ENCODE data around the gene SLC31A2. TPM values are rescaled to one million over a fixed set of nuclear protein-coding genes. Genes with fewer than 3 reads are reported as not detected.
A peak's percentile ranks its signal among the peaks of the same experiment; 100 is the strongest.

SLC31A2 gene
- total and polyA plus RNA-seq, 3 donors from 2014 or later: 38.8 to 42.4 (median 40.3) TPM

DNA sequence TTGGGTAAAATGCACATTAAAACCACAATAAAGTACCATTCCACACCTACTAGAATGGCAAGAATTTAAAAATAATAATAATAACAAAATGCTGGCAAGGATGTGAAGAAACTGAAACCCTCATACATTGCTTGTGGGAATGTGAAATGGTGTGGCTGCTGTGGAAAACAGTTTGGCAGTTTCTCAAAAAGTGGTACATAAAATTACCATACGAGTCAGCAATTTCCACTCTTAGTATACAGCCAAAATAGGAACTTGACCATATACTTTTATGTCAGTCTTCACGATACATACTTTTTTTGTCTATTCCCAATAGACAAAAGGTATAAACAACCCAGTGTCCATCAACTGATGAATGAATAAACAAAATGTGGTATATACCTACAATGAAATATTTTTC is 54.6 kb downstream of the SLC31A2 start:
- Histone ChIP-seq H3K4me1 (no peaks in the 10 kb centered on the region), H3K27ac (no peak overlapping the region), H3K4me3 (no peak overlapping the region), H3K9me3 (no peaks in the 10 kb centered on the region), H3K36me3 (ENCODE audit: low read depth, missing control alignments) (no peaks in the 10 kb centered on the region), H3K27me3 (no peaks in the 10 kb centered on the region)
- TF ChIP-seq, protein P1, sequence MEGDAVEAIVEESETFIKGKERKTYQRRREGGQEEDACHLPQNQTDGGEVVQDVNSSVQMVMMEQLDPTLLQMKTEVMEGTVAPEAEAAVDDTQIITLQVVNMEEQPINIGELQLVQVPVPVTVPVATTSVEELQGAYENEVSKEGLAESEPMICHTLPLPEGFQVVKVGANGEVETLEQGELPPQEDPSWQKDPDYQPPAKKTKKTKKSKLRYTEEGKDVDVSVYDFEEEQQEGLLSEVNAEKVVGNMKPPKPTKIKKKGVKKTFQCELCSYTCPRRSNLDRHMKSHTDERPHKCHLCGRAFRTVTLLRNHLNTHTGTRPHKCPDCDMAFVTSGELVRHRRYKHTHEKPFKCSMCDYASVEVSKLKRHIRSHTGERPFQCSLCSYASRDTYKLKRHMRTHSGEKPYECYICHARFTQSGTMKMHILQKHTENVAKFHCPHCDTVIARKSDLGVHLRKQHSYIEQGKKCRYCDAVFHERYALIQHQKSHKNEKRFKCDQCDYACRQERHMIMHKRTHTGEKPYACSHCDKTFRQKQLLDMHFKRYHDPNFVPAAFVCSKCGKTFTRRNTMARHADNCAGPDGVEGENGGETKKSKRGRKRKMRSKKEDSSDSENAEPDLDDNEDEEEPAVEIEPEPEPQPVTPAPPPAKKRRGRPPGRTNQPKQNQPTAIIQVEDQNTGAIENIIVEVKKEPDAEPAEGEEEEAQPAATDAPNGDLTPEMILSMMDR (IDR thresholded peaks at IDR 0.05): no peak
- TF ChIP-seq POLR2A (IDR thresholded peaks at IDR 0.05): no peak
- no peak for DNase-seq
- intact Hi-C loops (cut with DNase I; ENCODE audit: low total_unique reads): no loop called here
- 89 to 91% methylated on average over 2 of the region's 2 CpGs for WGBS, 2 donors

DNA sequence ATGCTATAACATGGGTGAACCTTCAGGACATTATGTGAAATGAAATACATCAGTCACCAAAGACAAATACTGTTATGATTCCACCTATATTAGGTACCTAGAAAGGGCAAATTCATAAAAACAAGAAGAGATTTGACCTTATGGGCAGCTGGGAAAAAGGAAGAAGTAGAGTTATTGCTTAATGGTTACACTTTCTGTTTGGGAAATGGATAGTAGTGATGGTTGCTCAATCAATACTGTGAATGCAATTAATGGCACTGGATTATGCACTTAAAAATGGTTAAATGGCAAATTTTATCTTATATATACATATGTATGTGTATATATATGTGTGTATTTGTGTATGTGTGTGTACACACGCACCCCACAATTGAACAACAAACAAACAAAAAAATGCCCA is 55.1 kb downstream of the SLC31A2 start:
- intact Hi-C loops (cut with DNase I; ENCODE audit: low total_unique reads): no loop called here
- no peak for DNase-seq
- Histone ChIP-seq H3K4me3 (no peak overlapping the region), H3K36me3 (ENCODE audit: low read depth, missing control alignments) (no peaks in the 10 kb centered on the region), H3K4me1 (no peaks in the 10 kb centered on the region), H3K27ac (no peak overlapping the region), H3K27me3 (no peaks in the 10 kb centered on the region), H3K9me3 (no peaks in the 10 kb centered on the region)
- TF ChIP-seq, protein P1 (IDR thresholded peaks at IDR 0.05): no peak
- no peak for TF ChIP-seq POLR2A (IDR thresholded peaks at IDR 0.05)
- WGBS, 2 donors: 98 to 100% methylated on average over 1 of the region's 1 CpG

DNA sequence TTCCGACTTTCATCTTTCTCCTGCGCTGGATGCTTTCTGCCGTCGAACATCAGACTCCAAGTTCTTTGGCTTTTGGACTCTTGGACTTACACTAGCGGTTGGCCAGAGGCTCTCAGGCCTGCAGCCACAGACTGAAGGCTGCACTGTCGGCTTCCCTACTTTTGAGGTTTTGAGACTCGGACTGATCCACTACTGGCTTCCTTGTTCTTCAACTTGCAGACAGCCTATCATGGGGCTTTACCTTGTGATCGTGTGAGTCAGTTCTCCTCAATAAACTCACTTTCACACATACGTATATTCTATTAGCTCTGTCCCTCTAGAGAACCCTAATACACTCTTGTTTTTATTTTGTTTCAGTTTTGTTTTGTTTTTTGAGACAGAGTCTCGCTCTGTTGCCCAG is 60.0 kb downstream of the SLC31A2 start:
- intact Hi-C loops (cut with DNase I; ENCODE audit: low total_unique reads): no loop called here
- peak; percentile 25 for DNase-seq
- H3K9me3 ChIP-seq: no peaks in the 10 kb centered on the region
- H3K27me3 ChIP-seq: no peaks in the 10 kb centered on the region
- H3K4me1 ChIP-seq: no peaks in the 10 kb centered on the region
- 89 to 90% methylated on average over 10 of the region's 10 CpGs for WGBS, 2 donors
- H3K27ac ChIP-seq: no peak overlapping the region
- no peak overlapping the region for H3K4me3 ChIP-seq
- H3K36me3 ChIP-seq (ENCODE audit: low read depth, missing control alignments): no peaks in the 10 kb centered on the region
- no peak for TF ChIP-seq POLR2A (IDR thresholded peaks at IDR 0.05)
- TF ChIP-seq, protein P1 (IDR thresholded peaks at IDR 0.05): no peak

Other genes with a start within 250 kb of the SLC31A2 start
- gene ZNF883, start 138.8 kb upstream of the SLC31A2 start, total RNA-seq: 1 to 10 TPM; 8.6 to 8.9 TPM
- 2.8 TPM for gene ZNF883, start 138.8 kb upstream of the SLC31A2 start, polyA plus RNA-seq (ENCODE audit: insufficient read depth, low read depth, low replicate concordance)
- 1 to 10 TPM; 3.4 to 3.5 TPM for gene ZFP37, start 94.3 kb upstream of the SLC31A2 start, total RNA-seq
- 1.3 TPM for gene ZFP37, start 94.3 kb upstream of the SLC31A2 start, polyA plus RNA-seq (ENCODE audit: insufficient read depth, low read depth, low replicate concordance)
- gene FKBP15, start 70.3 kb downstream of the SLC31A2 start, total RNA-seq: 10 to 100 TPM; 23.1 to 23.5 TPM
- gene FKBP15, start 70.3 kb downstream of the SLC31A2 start, polyA plus RNA-seq (ENCODE audit: insufficient read depth, low read depth, low replicate concordance): 14.7 TPM
- gene SLC31A1, start 70.5 kb downstream of the SLC31A2 start, total RNA-seq: 10 to 100 TPM; 12.3 to 21.9 TPM
- gene SLC31A1, start 70.5 kb downstream of the SLC31A2 start, polyA plus RNA-seq (ENCODE audit: insufficient read depth, low read depth, low replicate concordance): 15.3 TPM
- 10 to 100 TPM; 17.9 to 19.8 TPM for gene CDC26, start 124.6 kb downstream of the SLC31A2 start, total RNA-seq
- 27.5 TPM for gene CDC26, start 124.6 kb downstream of the SLC31A2 start, polyA plus RNA-seq (ENCODE audit: insufficient read depth, low read depth, low replicate concordance)
- 10 to 100 TPM; 29.9 to 30.3 TPM for gene PRPF4, start 124.7 kb downstream of the SLC31A2 start, total RNA-seq
- gene PRPF4, start 124.7 kb downstream of the SLC31A2 start, polyA plus RNA-seq (ENCODE audit: insufficient read depth, low read depth, low replicate concordance): 27.3 TPM
- gene RNF183, start 152.4 kb downstream of the SLC31A2 start, total RNA-seq: 1 to 10 TPM; 1.7 to 1.9 TPM
- 7.5 TPM for gene RNF183, start 152.4 kb downstream of the SLC31A2 start, polyA plus RNA-seq (ENCODE audit: insufficient read depth, low read depth, low replicate concordance)
- gene WDR31, start 189.3 kb downstream of the SLC31A2 start, total RNA-seq: 10 to 100 TPM in 1 of 2 donors, 1 to 10 TPM in 1; 6.8 to 10.2 TPM
- 18.2 TPM for gene WDR31, start 189.3 kb downstream of the SLC31A2 start, polyA plus RNA-seq (ENCODE audit: insufficient read depth, low read depth, low replicate concordance)
- gene BSPRY, start 198.5 kb downstream of the SLC31A2 start, total RNA-seq: 10 to 100 TPM in 1 of 2 donors, 1 to 10 TPM in 1; 8.8 to 14.2 TPM
- gene BSPRY, start 198.5 kb downstream of the SLC31A2 start, polyA plus RNA-seq (ENCODE audit: insufficient read depth, low read depth, low replicate concordance): 4.5 TPM
- 10 to 100 TPM; 22.9 to 32.9 TPM for gene HDHD3, start 226.0 kb downstream of the SLC31A2 start, total RNA-seq
- gene HDHD3, start 226.0 kb downstream of the SLC31A2 start, polyA plus RNA-seq (ENCODE audit: insufficient read depth, low read depth, low replicate concordance): 13.8 TPM